ENCODE results near the gene ADSS1.
A peak's percentile ranks its signal among the peaks of the same experiment; 100 is the strongest.
"Not testable (repeated sequence)": the region's sequence is repeated elsewhere in the genome, so short reads cannot be mapped to it uniquely, and the experiment has no call there.

ADSS1 gene

DNA sequence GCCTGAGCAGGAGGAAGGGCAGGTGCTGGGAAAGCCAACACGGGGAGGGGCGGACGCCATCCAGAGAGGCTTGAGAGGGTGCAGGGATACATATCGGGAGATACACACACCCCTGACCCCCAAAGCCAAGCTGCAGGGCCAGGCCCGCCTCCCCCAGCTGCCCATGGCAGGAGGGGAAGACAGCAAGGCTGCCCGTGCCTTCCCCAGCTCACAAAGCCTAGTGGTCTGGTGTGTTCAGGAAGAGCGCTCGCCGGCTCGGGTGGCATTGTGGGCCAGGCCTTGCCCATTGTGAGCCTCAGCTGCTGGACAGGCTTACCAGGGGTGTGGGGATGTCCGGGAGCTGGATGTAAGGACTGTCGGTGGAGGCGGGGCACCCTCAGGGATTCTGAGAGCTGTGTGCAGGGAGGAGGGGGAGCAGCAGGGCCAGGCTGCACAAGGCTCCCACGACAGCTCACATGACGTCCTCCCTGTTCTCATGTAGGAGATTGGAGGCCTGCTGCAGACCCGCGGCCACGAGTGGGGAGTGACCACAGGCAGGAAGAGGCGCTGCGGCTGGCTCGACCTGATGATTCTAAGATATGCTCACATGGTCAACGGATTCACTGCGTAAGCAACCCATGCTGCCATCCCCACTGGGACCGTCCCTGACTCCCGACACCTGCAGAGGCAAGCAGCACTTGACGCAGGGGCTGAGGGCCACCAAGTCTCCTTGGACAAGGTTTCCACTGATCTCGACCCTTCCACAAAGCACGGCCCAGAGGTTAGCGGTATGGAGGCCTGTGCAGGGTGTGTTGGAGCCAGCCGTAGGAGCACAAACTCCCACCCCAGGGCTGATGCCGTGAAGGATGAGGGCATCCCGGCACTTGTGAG, 18.8 kb downstream of the ADSS1 start:
- no peak for DNase-seq
- in situ Hi-C loops (cut with MboI; ENCODE audit: low pct_unique_long_range_greater_than_20kb, low sequenced_read_pairs) = no loop called here

DNA sequence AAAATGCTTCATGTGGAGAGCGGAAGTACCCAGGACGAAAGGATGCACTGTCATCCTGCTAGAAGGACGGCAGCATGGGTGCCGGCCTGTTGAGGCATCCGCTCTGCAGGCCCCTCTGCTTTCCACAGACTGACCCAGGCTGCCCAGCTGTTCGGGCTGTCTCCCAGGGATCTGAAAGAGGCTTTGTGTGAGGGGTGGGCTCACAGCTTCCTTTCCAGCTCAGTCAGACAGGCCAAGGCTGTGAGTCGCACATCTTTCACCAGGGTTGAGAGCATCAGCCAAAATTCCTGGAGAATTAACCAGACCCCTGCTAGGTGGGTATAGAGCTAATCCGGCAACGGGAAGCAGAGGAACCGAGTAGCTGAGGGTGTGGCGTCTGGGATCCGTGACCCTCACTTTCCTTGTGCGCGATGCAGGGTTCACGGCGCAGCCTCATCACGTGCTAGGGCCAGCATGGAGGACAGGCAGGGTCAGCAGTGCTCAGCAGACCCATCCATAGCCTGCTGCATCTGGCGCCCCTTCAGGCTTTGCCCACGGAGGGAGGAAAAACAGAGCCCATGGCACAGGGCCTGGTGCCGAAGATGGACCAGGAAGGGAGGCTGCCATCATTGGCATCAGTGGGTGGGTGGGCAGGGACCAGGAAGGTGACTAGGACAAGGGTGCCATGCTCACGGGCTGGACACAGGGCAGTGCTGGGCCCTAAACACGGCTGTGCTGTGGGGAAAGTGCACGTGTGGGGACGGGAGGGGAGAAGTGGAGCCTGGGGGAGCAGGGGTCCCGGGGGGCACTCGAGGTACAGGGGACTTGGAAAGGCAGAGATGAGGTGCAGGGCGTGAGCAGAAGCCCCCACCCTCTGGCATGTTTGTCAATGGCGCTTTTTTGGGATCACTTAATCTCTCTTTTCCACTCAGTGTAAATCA, 19.7 kb downstream of the ADSS1 start:
- no peak for DNase-seq
- in situ Hi-C loops (cut with MboI; ENCODE audit: low pct_unique_long_range_greater_than_20kb, low sequenced_read_pairs) = no loop called here

DNA sequence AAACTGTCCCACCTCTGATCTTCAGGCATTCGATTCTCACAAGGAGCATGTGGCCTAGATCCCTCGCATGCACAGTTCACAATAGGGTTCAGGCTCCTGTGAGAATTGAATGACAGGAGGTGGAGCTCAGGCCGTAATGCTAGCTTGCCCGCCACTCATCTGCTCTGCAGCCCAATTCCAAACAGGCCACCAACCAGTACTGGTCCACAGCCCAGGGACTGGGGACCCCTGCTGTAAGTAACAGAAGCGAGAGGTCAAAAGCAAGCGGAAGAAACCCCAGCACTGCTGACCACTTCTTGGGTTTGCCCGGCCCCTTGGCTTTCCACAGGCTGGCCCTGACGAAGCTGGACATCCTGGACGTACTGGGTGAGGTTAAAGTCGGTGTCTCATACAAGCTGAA, 20.5 kb downstream of the ADSS1 start:
- in situ Hi-C loops (cut with MboI; ENCODE audit: low pct_unique_long_range_greater_than_20kb, low sequenced_read_pairs) = no loop called here
- no peak for DNase-seq

DNA sequence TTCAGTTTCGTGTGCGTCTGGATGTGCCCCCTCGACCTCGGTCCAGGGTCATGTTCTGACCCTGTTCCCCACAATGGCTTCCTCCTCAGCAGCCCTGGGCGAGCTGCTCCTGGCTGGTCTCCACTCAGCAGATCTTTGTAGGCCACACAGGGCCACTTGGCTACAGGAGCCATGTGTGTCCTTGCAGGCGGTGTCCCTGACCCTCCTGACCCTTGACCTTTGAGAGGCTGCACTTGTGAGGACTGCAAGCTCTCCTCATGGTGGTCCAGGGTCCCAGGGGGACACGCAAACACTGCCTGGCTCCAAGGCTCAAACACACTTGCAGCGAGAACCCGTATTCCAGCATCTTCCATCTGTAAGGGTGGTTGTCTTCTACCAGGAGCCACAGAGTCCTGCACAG, 21.4 kb downstream of the ADSS1 start:
- in situ Hi-C loops (cut with MboI; ENCODE audit: low pct_unique_long_range_greater_than_20kb, low sequenced_read_pairs) = no loop called here
- no peak for DNase-seq

DNA sequence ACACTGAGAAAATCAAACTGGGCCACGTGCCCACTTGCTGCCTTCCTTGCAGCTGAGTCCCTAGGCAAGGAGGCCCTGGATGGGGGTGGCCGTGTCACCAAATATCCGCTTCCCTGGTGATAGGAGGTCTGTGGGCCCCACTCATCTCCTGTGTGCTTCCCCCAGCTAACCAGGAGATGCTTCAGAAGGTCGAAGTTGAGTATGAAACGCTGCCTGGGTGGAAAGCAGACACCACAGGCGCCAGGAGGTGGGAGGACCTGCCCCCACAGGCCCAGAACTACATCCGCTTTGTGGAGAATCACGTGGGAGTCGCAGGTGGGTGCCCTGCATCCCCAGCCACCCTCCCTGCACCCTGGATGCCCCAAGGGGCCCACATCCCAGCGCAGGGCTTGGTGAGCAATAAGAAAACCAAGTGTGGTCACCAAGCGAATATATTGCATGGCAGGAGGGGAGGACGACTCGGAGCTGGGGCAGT, 22.1 kb downstream of the ADSS1 start:
- no peak for DNase-seq
- in situ Hi-C loops (cut with MboI; ENCODE audit: low pct_unique_long_range_greater_than_20kb, low sequenced_read_pairs) = no loop called here

DNA sequence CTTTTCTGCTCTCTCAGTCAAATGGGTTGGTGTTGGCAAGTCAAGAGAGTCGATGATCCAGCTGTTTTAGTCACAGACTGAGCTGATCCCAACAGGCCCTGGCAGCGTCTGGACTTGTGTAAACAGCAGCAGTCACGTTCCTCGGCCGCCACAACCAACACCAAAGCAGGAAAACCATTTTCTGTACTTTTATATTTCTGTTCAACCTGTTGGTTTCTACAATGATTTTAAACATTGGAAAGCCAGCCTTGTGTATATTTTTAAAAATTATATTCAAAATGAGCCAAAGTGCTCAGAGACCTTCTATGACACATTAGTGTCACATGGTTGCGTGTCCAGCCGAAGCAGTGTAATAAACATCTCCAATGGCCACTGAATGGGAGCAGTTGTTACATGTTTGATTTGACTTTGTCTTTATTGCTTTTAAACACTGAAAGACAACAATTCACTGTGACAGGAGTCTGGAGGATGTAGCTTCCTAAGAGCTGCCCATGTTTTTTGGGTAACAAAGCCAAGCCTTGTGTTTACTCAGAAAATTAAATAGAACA, 23.0 kb downstream of the ADSS1 start:
- no peak for DNase-seq
- in situ Hi-C loops (cut with MboI; ENCODE audit: low pct_unique_long_range_greater_than_20kb, low sequenced_read_pairs) = no loop called here

DNA sequence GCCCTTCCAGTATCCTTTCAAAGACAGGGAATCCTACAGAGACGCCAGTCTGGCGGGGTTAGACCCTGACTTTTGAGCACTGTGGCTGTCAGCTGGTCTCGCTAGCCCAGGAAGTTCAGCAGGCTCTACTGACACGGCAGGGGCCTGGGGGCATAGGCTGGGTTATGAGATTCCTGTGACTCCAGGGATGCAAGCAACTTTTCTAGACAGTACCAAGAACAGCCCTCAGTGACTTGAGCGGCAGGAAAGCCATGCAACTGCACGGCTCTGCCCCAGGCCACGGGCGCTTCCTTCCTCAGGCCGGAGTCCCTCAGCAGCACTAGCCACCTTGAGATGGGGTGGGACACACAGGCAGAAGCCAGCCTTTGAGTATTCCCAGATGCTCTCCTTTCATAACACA, 23.8 kb downstream of the ADSS1 start:
- in situ Hi-C loops (cut with MboI; ENCODE audit: low pct_unique_long_range_greater_than_20kb, low sequenced_read_pairs) = no loop called here
- DNase-seq = no peak

DNA sequence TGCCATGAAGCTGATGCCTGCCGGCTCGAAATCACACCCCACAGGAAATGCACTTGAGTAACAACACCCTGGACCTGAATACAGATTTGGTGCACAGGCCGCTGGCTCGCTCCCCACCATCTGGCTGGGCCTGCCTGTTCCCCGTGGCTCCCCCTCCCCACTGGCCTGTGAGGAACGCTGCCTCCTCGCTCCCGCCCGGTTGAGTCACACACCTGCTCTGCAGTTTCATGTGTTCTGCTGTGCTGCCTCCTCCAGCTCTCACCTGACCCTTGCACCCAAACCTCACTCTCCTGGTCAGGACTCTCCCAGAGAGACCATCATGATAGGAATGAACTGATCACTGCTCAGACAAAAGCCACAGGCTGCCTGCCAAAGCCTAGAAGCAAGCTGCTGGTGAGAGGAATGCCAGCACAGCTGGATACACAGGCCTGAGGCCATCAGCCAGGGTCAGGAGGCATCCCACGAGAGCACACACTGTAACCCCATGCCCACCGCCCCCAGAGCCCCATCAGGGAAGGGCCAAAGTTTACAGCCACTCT, 25.2 kb downstream of the ADSS1 start:
- DNase-seq = no peak
- in situ Hi-C loops (cut with MboI; ENCODE audit: low pct_unique_long_range_greater_than_20kb, low sequenced_read_pairs) = no loop called here

DNA sequence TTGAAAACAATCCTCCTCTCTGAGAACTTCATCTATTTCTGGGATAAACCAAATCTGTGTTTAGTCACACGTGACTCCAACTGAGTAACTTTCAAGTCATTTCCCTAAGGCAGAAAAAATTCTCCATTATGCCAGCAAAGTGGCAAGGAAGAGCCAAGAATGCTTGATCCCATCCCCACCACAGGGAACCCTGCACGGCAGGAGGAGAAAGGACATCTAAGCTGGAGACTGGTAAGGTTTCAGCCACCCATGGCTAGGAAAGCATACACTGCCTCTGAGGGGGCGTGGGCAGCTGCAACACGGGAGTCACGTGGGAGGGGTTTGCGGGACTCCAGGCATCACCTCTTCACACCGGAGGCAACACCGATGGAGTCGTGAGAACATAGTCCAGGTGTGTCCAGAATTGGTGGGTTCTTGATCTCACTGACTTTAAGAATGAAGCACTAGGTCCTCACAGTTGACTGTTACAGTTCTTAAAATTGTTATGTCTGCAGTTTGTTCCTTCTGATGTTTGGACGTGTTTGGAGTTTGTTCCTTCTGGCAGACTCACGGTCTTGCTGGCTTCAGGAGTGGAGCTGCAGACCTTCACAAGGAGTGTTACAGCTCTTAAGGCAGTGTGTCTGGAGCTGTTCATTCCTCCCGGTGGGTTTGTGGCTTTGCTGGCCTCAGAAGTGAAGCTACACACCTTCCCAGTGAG, 26.2 kb downstream of the ADSS1 start:
- in situ Hi-C loops (cut with MboI; ENCODE audit: low pct_unique_long_range_greater_than_20kb, low sequenced_read_pairs) = no loop called here
- no peak for DNase-seq

DNA sequence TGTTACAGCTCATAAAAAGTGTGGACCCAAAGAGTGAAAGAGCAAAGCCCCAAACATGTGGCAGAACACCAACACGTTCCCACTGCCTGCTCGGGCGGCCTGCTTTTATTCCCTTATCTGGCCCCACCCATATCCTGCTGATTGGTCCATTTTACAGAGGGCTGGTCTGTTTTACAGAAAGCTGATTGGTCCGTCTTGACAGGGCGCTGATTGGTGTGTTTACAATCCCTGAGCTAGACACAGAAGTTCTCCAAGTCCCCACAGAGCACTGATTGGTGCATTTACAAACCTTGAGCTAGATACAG, 26.7 kb downstream of the ADSS1 start:
- in situ Hi-C loops (cut with MboI; ENCODE audit: low pct_unique_long_range_greater_than_20kb, low sequenced_read_pairs); DNase-seq: not testable (repeated sequence)

DNA sequence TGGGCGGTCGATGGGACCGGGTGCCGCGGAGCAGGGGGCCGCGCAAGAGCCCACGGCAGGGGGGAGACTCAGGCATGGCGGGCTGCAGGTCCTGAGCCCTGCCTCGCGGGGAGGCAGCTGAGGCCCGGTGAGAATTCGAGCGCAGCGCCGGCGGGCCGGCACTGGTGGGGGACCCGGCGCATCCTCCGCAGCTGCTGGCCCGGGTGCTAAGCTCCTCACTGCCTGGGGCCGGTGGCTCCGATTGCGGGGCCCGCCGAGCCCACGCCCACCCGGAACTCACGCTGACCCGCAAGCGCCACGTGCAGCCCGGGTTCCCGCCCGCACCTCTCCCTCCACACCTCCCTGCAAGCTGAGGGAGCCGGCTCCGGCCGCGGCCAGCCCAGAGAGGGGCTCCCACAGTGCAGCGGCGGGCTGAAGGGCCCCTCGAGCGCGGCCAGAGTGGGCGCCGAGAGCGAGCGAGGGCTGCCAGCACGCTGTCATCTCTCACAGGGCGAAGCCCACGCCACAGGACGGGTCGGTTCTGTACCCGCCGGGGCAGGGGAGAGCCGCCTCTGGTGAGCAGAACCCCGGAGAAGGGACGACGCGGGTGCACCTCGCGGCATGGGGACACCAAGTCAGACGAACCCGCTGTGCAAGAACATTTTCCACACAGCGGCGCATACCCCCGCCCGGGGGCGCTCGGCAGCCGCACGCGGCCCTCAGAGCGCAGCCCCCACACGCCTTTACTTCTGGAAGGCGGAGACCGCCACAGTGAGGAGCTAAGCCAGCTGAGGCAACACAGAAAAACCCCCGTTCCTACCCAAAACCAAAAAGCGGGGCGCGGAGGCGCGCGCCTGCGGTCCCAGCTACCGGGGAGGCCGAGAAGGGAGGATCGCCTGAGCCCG, 27.8 kb downstream of the ADSS1 start:
- in situ Hi-C loops (cut with MboI; ENCODE audit: low pct_unique_long_range_greater_than_20kb, low sequenced_read_pairs) = no loop called here
- no peak for DNase-seq

DNA sequence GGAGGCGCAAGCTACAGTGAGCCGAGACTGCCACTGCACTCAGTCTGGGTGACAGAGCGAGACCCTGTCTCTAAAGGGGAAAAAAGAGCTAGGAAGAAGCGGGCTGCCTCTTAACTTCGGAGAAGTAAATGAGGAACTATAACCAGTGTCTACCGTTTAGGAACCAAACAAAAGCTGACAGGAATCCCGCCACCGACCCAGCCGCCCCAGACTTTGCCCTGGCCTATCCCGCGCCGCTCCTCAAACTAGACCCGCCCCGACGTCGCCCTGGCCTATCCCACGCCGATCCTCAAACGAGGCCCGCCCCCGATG, 28.4 kb downstream of the ADSS1 start:
- no peak for DNase-seq
- in situ Hi-C loops (cut with MboI; ENCODE audit: low pct_unique_long_range_greater_than_20kb, low sequenced_read_pairs) = no loop called here

DNA sequence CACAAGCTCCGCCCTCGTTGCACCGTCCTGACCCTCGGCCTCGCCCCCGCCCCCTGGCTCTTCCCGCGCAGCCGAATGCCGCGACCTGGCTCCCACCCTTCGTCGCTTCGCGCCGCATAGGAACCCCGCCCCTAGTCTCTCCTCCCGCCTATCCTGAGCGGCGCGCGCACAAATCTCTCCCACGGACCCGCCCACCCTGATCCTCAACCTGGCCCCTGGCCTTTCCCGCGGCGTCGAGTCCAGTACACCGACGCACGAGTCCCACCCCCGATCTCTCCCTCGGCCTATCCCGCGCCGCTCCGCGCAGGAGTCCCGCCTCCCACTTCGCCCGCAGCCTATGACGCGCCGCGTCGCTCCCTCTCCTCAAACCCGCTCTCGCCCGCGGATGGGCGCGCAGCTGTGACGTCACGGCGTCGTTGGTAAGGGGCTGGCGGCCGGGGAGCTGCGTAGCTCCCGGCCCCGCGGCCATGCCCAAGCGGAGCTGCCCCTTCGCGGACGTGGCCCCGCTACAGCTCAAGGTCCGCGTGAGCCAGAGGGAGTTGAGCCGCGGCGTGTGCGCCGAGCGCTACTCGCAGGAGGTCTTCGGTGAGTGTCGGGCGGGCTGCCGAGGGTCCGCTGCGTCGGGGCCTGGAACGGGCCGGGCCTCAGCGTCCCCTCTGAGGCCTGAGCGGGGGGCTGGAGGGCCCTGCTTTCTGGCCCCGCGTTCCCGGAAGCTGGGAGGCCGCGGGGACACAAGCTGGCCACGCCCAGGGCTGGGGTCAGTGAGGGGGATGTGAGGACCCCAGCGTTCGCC, 28.9 kb downstream of the ADSS1 start, which contains the start of gene SIVA1:
Gene SIVA1, plus strand, starts transcription at position 413 of the 793 bp plus-strand sequence. Its CDS starts 55 bp downstream, at position 468.
- DNase-seq = peak; percentile 100
- in situ Hi-C loops (cut with MboI; ENCODE audit: low pct_unique_long_range_greater_than_20kb, low sequenced_read_pairs) = no loop called here

DNA sequence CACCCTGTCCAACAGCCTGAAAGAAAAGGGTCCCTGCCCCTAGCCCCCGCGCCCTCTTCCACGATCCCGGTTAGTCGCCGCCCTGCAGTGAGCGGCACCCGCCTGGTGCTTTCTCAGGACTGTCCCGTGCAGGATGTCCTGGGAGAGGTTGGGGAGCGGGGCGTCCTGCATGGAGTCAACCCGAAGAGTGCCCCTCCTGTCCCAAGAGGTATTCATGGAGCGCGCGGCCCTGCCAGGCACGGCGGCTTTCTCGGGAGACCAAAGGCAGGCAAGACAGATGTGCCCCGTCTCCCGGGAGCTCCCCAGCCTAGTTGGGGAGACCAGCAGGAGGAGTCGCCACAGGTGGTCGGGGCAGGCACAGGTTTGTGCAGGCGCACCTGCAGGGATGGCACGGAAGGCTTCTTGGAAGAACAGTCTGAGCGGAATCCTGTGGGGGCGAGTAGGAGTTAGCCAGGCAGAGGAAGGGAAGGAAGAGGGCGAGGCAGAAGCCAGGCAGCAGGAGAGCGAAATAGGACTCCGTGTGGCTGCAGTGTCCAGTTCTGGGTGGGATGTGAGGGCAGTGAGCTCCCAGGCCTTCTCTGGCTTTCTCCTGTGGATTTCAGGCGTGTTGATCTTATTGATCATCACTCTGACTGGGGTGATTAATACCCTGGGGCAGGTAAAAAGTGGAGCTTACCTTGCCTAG, 29.6 kb downstream of the ADSS1 start:
- peak; percentile 15 for DNase-seq
- in situ Hi-C loops (cut with MboI; ENCODE audit: low pct_unique_long_range_greater_than_20kb, low sequenced_read_pairs) = no loop called here

DNA sequence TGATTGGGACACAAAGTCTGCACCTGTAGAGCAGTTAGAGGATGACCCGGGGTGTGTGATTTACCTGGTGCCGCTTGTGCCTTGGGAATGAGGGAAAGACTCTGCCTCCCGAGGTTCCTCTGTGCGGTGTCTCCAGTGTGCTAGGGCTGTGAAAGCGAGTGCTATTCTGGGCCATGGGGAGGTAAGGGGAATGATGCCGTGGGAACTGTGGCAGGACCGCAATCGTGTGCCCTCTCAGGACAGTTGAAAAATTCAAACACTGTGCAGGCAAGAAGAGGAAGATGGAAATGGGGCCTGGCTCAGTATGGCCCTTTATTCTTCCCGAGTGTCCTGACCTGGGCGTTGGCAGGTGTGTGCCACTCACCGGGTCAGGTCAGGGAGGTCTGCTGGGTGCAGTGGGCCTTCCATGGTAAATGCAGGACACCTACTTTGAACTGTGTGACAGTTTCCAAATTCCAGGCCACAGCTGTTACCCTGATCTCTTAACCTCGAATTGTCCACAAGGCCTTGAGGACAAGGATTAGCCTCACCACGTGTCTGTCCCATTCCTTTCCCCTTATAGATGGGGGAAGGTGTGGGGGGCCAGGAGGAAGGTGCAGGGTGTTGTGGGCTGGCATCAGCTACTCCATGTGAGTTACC, 30.3 kb downstream of the ADSS1 start:
- DNase-seq = no peak
- in situ Hi-C loops (cut with MboI; ENCODE audit: low pct_unique_long_range_greater_than_20kb, low sequenced_read_pairs) = no loop called here

DNA sequence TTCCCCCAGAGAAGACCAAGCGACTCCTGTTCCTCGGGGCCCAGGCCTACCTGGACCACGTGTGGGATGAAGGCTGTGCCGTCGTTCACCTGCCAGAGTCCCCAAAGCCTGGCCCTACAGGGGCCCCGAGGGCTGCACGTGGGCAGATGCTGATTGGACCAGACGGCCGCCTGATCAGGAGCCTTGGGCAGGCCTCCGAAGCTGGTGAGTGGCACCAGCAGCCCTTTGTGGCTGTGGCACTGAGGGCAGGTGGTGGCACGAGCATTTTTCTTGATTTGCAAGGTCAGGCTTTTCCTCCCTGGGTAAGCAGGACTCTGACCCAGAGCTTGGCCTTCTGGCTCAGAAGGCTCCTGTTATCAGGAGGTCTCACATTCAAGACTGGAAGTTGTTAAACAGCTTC, 31.6 kb downstream of the ADSS1 start:
- in situ Hi-C loops (cut with MboI; ENCODE audit: low pct_unique_long_range_greater_than_20kb, low sequenced_read_pairs) = no loop called here
- no peak for DNase-seq
